K562 (cell line): Measurements from ENCODE around the gene TMEM72. TPM values are rescaled to one million over a fixed set of nuclear protein-coding genes. Genes with fewer than 3 reads are reported as not detected.

Experiments
- ATAC-seq: fragments of 200-7000 bp; cut with Tn5 transposase; 3 replicates; pipeline ENCODE4 v1.9.1; 2020; ENCODE audit warnings: moderate library complexity
- BruUV-seq: library from RNA; stranded (reverse); fragments of 400-500 nt; replicated peaks from 2 replicates; lab custom pipeline; 2021; lab: Mats Ljungman, UMichigan
- CTCF ChIA-PET: fragments of 300-600 bp; formaldehyde crosslinking; extraction: SDS; loops from one replicate; lab custom pipeline; 2021; ENCODE audit warnings: low intra/inter-chr PET ratio; lab: Yijun Ruan, JAX
- POLR2A ChIA-PET: fragments of 300-600, 350-650 bp; sonication (Branson Sonifier 250); formaldehyde crosslinking; extraction: SDS; loops from one replicate; lab custom pipeline; 2021; ENCODE audit warnings: antibody characterized with exemption, inconsistent platforms; lab: Yijun Ruan, JAX
- DNase-seq, 4 experiments: peaks; one replicate each; pipeline versions ENCODE4 v3.0.0 to v3.0.0-alpha.2; 2011 to 2018; ENCODE audit warnings: low spot score in 3 of 4, mixed read lengths in 3 of 4; ENCODE audit errors: extremely low read depth in 1 of 4
- FAIRE-seq: peaks from 2 replicates; lab custom pipeline; 2011; peaks lifted over from hg19 to GRCh38; lab: Jason Lieb, UNC
- H2AFZ ChIP-seq: 2 replicates; pipeline ENCODE4 v1.6.0; 2011; ENCODE audit warnings: low read depth, low read length, control low read depth, inconsistent platforms
- H3K27ac ChIP-seq: fragments of 200-600 bp; 3 replicates; pipeline ENCODE4 v1.8.0; 2011; ENCODE audit warnings: low read depth, mild to moderate bottlenecking, control low read depth, inconsistent platforms, low read length, moderate library complexity, mixed read lengths; ENCODE audit errors: extremely low read depth
- H3K27me3 ChIP-seq, 2 experiments: fragments of 300-600 bp in 1 of 2; 2 replicates in 1 of 2; 3 replicates in 1 of 2; pipeline versions ENCODE4 v1.6.0 to v1.8.0; 2011; ENCODE audit warnings: inconsistent platforms in 2 of 2, low read length in 2 of 2, mild to moderate bottlenecking in 1 of 2, mixed read lengths in 1 of 2, moderate library complexity in 1 of 2; ENCODE audit not compliant: control insufficient read depth in 2 of 2, insufficient read depth in 2 of 2
- H3K36me3 ChIP-seq: fragments of 300-600 bp; 3 replicates; pipeline ENCODE4 v1.8.0; 2011; ENCODE audit warnings: mild to moderate bottlenecking, low read length, inconsistent platforms; ENCODE audit not compliant: control insufficient read depth, insufficient read depth
- H3K4me1 ChIP-seq, 2 experiments: fragments of 200-600 bp in 1 of 2; replicated peaks in 1 of 2; 2 replicates in 1 of 2; 3 replicates in 1 of 2; pipeline versions ENCODE4 v1.5.1 to v1.8.0; 2011; ENCODE audit warnings: inconsistent platforms in 2 of 2, low read length in 2 of 2, mild to moderate bottlenecking in 1 of 2, mixed read lengths in 1 of 2, moderate library complexity in 1 of 2; ENCODE audit not compliant: control insufficient read depth in 2 of 2, insufficient read depth in 2 of 2
- H3K4me2 ChIP-seq: 2 replicates; pipeline ENCODE4 v1.6.1; 2011; ENCODE audit warnings: low read length, control low read depth, inconsistent platforms, mixed read lengths; ENCODE audit not compliant: insufficient read depth
- H3K4me3 ChIP-seq: fragments of 200-600 bp; sonication (generic), shearing (Covaris generic); 2 replicates; pipeline ENCODE4 v1.5.1; 2016; ENCODE audit warnings: control low read depth, inconsistent platforms
- H3K79me2 ChIP-seq: fragments of 200-600 bp; 3 replicates; pipeline ENCODE4 v1.8.0; 2011; ENCODE audit warnings: low read length, inconsistent platforms; ENCODE audit not compliant: control insufficient read depth, insufficient read depth
- H3K9ac ChIP-seq, 2 experiments: 2 replicates each; pipeline versions ENCODE4 v1.6.0 to v1.6.1; 2011; ENCODE audit warnings: low read depth in 2 of 2, low read length in 2 of 2, control low read depth in 1 of 2, inconsistent platforms in 1 of 2, mild to moderate bottlenecking in 1 of 2, mixed read lengths in 1 of 2; ENCODE audit not compliant: insufficient read depth in 1 of 2
- H3K9me1 ChIP-seq: one replicate; pipeline ENCODE4 v1.6.0; 2011; ENCODE audit warnings: inconsistent platforms, mild to moderate bottlenecking, low read length, moderate library complexity; ENCODE audit not compliant: control insufficient read depth, insufficient read depth
- H3K9me3 ChIP-seq: replicated peaks from 2 replicates; pipeline ENCODE4 v1.5.1; 2011; ENCODE audit warnings: low read depth, low read length, inconsistent platforms; ENCODE audit not compliant: control insufficient read depth, insufficient read depth
- H4K20me1 ChIP-seq: replicated peaks from 2 replicates; pipeline ENCODE4 v1.6.1; 2011; ENCODE audit warnings: low read length, inconsistent platforms, mixed read lengths; ENCODE audit not compliant: control insufficient read depth, insufficient read depth
- BRD4 ChIP-seq: fragments of 200-600 bp; sonication (generic); IDR thresholded peaks from 2 replicates; pipeline ENCODE4 v1.6.1; 2017; ENCODE audit warnings: inconsistent platforms
- FOSL1 ChIP-seq: fragments of 200-800 bp; sonication (Bioruptor generic); conservative IDR thresholded peaks from 2 replicates; pipeline ENCODE4 v1.6.1; 2016; ENCODE audit warnings: missing genetic modification characterization, missing compliant biosample characterization
- HCFC1 ChIP-seq: IDR thresholded peaks from 2 replicates; pipeline ENCODE4 v1.6.1; 2012; ENCODE audit warnings: low read depth, low read length, improper control_type of control experiment
- HMG20A ChIP-seq: fragments of 450-650 bp; formaldehyde crosslinking; conservative IDR thresholded peaks from 2 replicates; pipeline ENCODE4 v1.4.0; 2020; ENCODE audit warnings: mild to moderate bottlenecking, mixed read lengths
- KLF6 ChIP-seq: fragments of 250-450 bp; sonication (Bioruptor Pico); IDR thresholded peaks from 2 replicates; pipeline ENCODE4 v1.4.0; 2020; ENCODE audit warnings: mild to moderate bottlenecking, moderate library complexity, borderline replicate concordance
- L3MBTL2 ChIP-seq: fragments of 450-650 bp; IDR thresholded peaks from 2 replicates; pipeline ENCODE4 v1.6.1; 2016; ENCODE audit warnings: mild to moderate bottlenecking, moderate library complexity
- MEIS2 ChIP-seq: fragments of 450-650 bp; IDR thresholded peaks from 2 replicates; pipeline ENCODE4 v1.6.1; 2014; ENCODE audit warnings: mild to moderate bottlenecking; ENCODE audit not compliant: partially characterized antibody
- SMARCA5 ChIP-seq: fragments of 450-650 bp; IDR thresholded peaks from 2 replicates; pipeline ENCODE4 v1.6.1; 2016
- ZNF184 ChIP-seq: sonication (generic); formaldehyde crosslinking; IDR thresholded peaks from 2 replicates; pipeline ENCODE4 v1.5.0; 2020; ENCODE audit warnings: missing genetic modification reagents
- WGBS: fragments of 100-300 bp; shearing (Covaris generic); methylation state at CpG from one replicate; pipeline ENCODE4 v1.1.6; 2016; ENCODE audit warnings: low coverage, mixed read lengths; ENCODE audit not compliant: insufficient coverage; ENCODE audit errors: missing lambda C conversion rate; 5-methylcytosine and 5-hydroxymethylcytosine counted together
- in situ Hi-C: fragments of 300-500 bp; cut with MboI; formaldehyde crosslinking; loops from 4 replicates; pipeline ENCODE4 v1.15.0; 2018; ENCODE audit warnings: inconsistent platforms, mixed read lengths
- intact Hi-C: fragments of 100-400 bp; cut with micrococcal nuclease; formaldehyde crosslinking; loops from 2 replicates; pipeline ENCODE4 v1.14.2; 2022
- polyA plus RNA-seq, 8 experiments: library from polyadenylated mRNA; depleted of rRNA in 4 of 8; stranded (reverse) in 5 of 8; unstranded in 3 of 8; fragments of >200 nt; fragmentation: Nextera tagmentation in 2 of 8; fragmentation: Illumina TruSeq in 1 of 8; extraction: Ambion mirVana in 2 of 8; extraction: Trizol in 1 of 8; gene quantifications; 2 replicates each; pipeline versions ENCODE4 v1.2.1 to v1.2.3, GENCODE V29; 2011 to 2014; ENCODE audit warnings: inconsistent platforms in 1 of 8, missing spikeins in 1 of 8
- total RNA-seq, 7 experiments: library from RNA; depleted of rRNA in 6 of 7; stranded (reverse); fragments of >200 nt in 6 of 7; fragmentation: Illumina TruSeq in 2 of 7; extraction: Trizol in 2 of 7; gene quantifications; 2 replicates each; pipeline versions ENCODE4 v1.2.1 to v1.2.3, GENCODE V29; 2011 to 2021; ENCODE audit warnings: low replicate concordance in 1 of 7
- TF ChIP-seq, protein P1 (sequence below): fragments of 250-450 bp; sonication (Bioruptor Pico); IDR thresholded peaks from 2 replicates; pipeline ENCODE4 v1.8.0; 2022; ENCODE audit warnings: inconsistent platforms

TMEM72 gene
- total and polyA plus RNA-seq, 9 of the 15 experiments (the other 6 are each of a cell fraction or from before 2014, with no cell fraction given) = not detected

DNA sequence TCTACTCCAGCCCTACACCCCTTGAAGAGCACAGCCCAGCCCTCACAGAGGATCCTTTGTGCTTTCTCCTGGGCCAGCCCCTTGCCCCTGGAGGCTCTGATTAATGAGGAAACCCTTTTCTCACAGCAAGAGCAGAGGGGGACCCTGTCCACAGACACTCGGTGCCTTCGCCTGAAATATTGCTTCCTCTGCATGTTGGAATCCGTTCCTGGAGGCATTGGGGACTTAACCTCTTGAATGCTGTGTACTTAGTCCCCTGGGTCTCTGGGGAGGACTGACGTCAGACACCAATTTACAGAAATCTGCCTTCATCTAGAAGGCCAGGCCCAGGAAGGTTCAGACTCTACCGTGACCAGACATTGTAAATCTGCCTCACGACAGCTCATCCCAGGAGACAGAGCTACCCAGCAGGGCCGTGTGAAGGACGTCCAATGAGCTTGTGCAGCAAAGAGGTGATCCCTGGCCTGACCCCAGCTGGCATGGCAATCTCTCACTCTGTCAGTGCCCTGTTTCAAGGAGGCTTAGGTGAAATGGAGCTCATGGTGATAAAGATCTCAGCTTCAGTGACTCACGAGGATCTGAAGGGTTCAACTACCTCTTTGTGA, 8.1 kb upstream of the TMEM72 start:
- TF ChIP-seq L3MBTL2 (peak; percentile 66), HCFC1 (no peak), KLF6 (CRISPR knock-in tag) (no peak), FOSL1 (0 out of 2 replicates have a peak, but pooled peaks have one; percentile 21), BRD4 (no peak), MEIS2 (peak; percentile 9), ZNF184 (CRISPR knock-in tag) (no peak), SMARCA5 (no peak), HMG20A (CRISPR knock-in tag) (no peak)
- TF ChIP-seq, protein P1, sequence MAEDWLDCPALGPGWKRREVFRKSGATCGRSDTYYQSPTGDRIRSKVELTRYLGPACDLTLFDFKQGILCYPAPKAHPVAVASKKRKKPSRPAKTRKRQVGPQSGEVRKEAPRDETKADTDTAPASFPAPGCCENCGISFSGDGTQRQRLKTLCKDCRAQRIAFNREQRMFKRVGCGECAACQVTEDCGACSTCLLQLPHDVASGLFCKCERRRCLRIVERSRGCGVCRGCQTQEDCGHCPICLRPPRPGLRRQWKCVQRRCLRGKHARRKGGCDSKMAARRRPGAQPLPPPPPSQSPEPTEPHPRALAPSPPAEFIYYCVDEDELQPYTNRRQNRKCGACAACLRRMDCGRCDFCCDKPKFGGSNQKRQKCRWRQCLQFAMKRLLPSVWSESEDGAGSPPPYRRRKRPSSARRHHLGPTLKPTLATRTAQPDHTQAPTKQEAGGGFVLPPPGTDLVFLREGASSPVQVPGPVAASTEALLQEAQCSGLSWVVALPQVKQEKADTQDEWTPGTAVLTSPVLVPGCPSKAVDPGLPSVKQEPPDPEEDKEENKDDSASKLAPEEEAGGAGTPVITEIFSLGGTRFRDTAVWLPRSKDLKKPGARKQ (CRISPR knock-in tag) = no peak
- ChIA-PET POLR2A (interaction anchor here (1.7 kb wide), 1 partner anchor 22 kb away, joined by 4 read pairs; no protein-coding TSS in a partner anchor), CTCF (no interaction called here)
- FAIRE-seq (no peak), DNase-seq (no peak), ATAC-seq (no peak)
- no TSS peak for BruUV-seq
- Histone ChIP-seq H4K20me1 (no peaks in the 10 kb centered on the region), H3K4me2 (no peak overlapping the region), H3K4me1 (no peaks in the 10 kb centered on the region), H2AFZ (no peak overlapping the region), H3K9me1 (no peaks in the 10 kb centered on the region), H3K9ac (no peak overlapping the region), H3K36me3 (no peaks in the 10 kb centered on the region), H3K27me3 (peaks cover 10 to 49% of the 10 kb centered on the region in 2 experiments; a peak in 4 of 5 replicates), H3K27ac (no peak overlapping the region), H3K9me3 (no peaks in the 10 kb centered on the region), H3K79me2 (no peaks in the 10 kb centered on the region), H3K4me3 (no peak overlapping the region)
- intact Hi-C loops (no loop called here), in situ Hi-C loops (no loop called here)
- WGBS = 1% methylated on average over 9 of the region's 9 CpGs
